B cell (primary cell): ENCODE results near the gene MOV10L1.

Experiments used
- CTCF ChIP-seq: fragments of 200-600 bp; IDR thresholded peaks from one replicate; pipeline ENCODE4 v1.8.0; 2022; ENCODE audit warnings: antibody characterized with exemption, mild to moderate bottlenecking
- EZH2 ChIP-seq: IDR thresholded peaks from 2 replicates; pipeline ENCODE4 v1.6.1; 2012; ENCODE audit warnings: borderline replicate concordance, low read depth, mild to moderate bottlenecking, moderate library complexity, low read length; ENCODE audit not compliant: insufficient read depth, poor library complexity, severe bottlenecking

GRCh38 chr22:50186761-50187523, 97.1 kb downstream of the MOV10L1 start:
- TF ChIP-seq CTCF (no peak), EZH2 (no peak)
